DOHH2 (cell line): ENCODE results near the gene TTC39A.
"Not testable (repeated sequence)": the region's sequence is repeated elsewhere in the genome, so short reads cannot be mapped to it uniquely, and the experiment has no call there.

Experiments used
- H3F3A ChIP-seq: fragments of 200-600 bp; sonication (generic), shearing (Covaris generic); 2 replicates; pipeline ENCODE4 v1.6.0; 2016; ENCODE audit warnings: antibody characterized with exemption, mild to moderate bottlenecking; ENCODE audit not compliant: control insufficient read depth, insufficient read depth
- H3K27ac ChIP-seq: fragments of 200-600 bp; sonication (generic); 2 replicates; pipeline ENCODE4 v1.5.1; 2014; ENCODE audit warnings: low read depth, mild to moderate bottlenecking, low read length, moderate library complexity
- H3K27me3 ChIP-seq: fragments of 200-600 bp; sonication (generic); 2 replicates; pipeline ENCODE4 v1.6.1; 2014; ENCODE audit warnings: mild to moderate bottlenecking, low read length, mixed read lengths; ENCODE audit not compliant: control insufficient read depth
- H3K36me3 ChIP-seq: fragments of 200-600 bp; sonication (generic); 2 replicates; pipeline ENCODE4 v1.6.1; 2014; ENCODE audit warnings: mild to moderate bottlenecking, low read length, moderate library complexity, mixed read lengths; ENCODE audit not compliant: control insufficient read depth
- H3K4me1 ChIP-seq: fragments of 200-600 bp; sonication (generic); 2 replicates; pipeline ENCODE4 v1.6.1; 2014; ENCODE audit warnings: mild to moderate bottlenecking, low read length, mixed read lengths; ENCODE audit not compliant: control insufficient read depth
- H3K4me2 ChIP-seq: fragments of 200-600 bp; sonication (generic); 2 replicates; pipeline ENCODE4 v1.6.0; 2014; ENCODE audit warnings: mild to moderate bottlenecking, low read length, moderate library complexity
- H3K4me3 ChIP-seq: fragments of 200-600 bp; sonication (generic); 2 replicates; pipeline ENCODE4 v1.5.1; 2014; ENCODE audit warnings: mild to moderate bottlenecking, low read length, mixed read lengths
- H3K79me2 ChIP-seq: fragments of 200-600 bp; sonication (generic); 2 replicates; pipeline ENCODE4 v1.6.1; 2014; ENCODE audit warnings: mild to moderate bottlenecking, low read length, mixed read lengths; ENCODE audit not compliant: control insufficient read depth
- H3K9me2 ChIP-seq: fragments of 200-600 bp; sonication (generic); replicated peaks from 2 replicates; pipeline ENCODE4 v1.6.1; 2014; ENCODE audit warnings: mild to moderate bottlenecking, low read length, mixed read lengths; ENCODE audit not compliant: control insufficient read depth
- H3K9me3 ChIP-seq: fragments of 200-600 bp; sonication (generic); 2 replicates; pipeline ENCODE4 v1.6.1; 2014; ENCODE audit warnings: antibody characterized with exemption, low read length, mixed read lengths; ENCODE audit not compliant: control insufficient read depth, insufficient read depth
- H4K20me1 ChIP-seq: fragments of 200-600 bp; sonication (generic); 2 replicates; pipeline ENCODE4 v1.6.0; 2014; ENCODE audit warnings: low read depth, mild to moderate bottlenecking, antibody characterized with exemption, low read length, moderate library complexity; ENCODE audit not compliant: control insufficient read depth, insufficient read depth
- CTCF ChIP-seq: fragments of 200-600 bp; sonication (generic); IDR thresholded peaks from one replicate; pipeline ENCODE4 v1.5.1; 2014; ENCODE audit warnings: antibody characterized with exemption, mild to moderate bottlenecking, low read depth, low read length; ENCODE audit not compliant: poor library complexity, severe bottlenecking
- EZH2phosphoT487 ChIP-seq: fragments of 200-600 bp; sonication (generic); IDR thresholded peaks from 2 replicates; pipeline ENCODE4 v1.6.1; 2017; ENCODE audit warnings: borderline replicate concordance, mild to moderate bottlenecking, antibody characterized with exemption, low read length, moderate library complexity, mixed read lengths

The TTC39A gene

GRCh38 chr1:51252366-51252765, 78.0 kb downstream of the TTC39A start:
- TF ChIP-seq EZH2phosphoT487 (no peak), CTCF (no peak)
- Histone ChIP-seq H3K9me2 (no peaks in the 10 kb centered on the region), H3K79me2 (no peaks in the 10 kb centered on the region), H3K9me3 (no peaks in the 10 kb centered on the region), H3K4me3 (no peak overlapping the region), H3K27ac (no peak overlapping the region), H3K4me2 (no peak overlapping the region), H3K27me3 (no peaks in the 10 kb centered on the region), H3F3A (no peaks in the 10 kb centered on the region), H3K4me1 (no peaks in the 10 kb centered on the region), H3K36me3 (no peaks in the 10 kb centered on the region), H4K20me1 (no peaks in the 10 kb centered on the region)

- not testable (repeated sequence) for H4K20me1 ChIP-seq, H3K9me3 ChIP-seq, H3K9me2 ChIP-seq, H3K4me3 ChIP-seq, H3K27ac ChIP-seq, H3K27me3 ChIP-seq, H3K4me2 ChIP-seq, H3F3A ChIP-seq, H3K79me2 ChIP-seq, H3K36me3 ChIP-seq, H3K4me1 ChIP-seq
Observed at GRCh38 chr1:51251165-51251564, 79.2 kb downstream of the TTC39A start.

GRCh38 chr1:51250729-51251128, 79.6 kb downstream of the TTC39A start:
- H3F3A ChIP-seq, H4K20me1 ChIP-seq, H3K4me2 ChIP-seq, H3K4me3 ChIP-seq, H3K27ac ChIP-seq, H3K36me3 ChIP-seq, H3K4me1 ChIP-seq, H3K27me3 ChIP-seq, H3K79me2 ChIP-seq, H3K9me2 ChIP-seq, H3K9me3 ChIP-seq: not testable (repeated sequence)

- Histone ChIP-seq H3K27me3 (no peaks in the 10 kb centered on the region), H3K9me2 (no peaks in the 10 kb centered on the region), H3K36me3 (no peaks in the 10 kb centered on the region), H3F3A (no peaks in the 10 kb centered on the region), H4K20me1 (no peaks in the 10 kb centered on the region), H3K4me1 (no peaks in the 10 kb centered on the region), H3K9me3 (no peaks in the 10 kb centered on the region), H3K4me2 (no peak overlapping the region), H3K79me2 (no peaks in the 10 kb centered on the region), H3K27ac (no peak overlapping the region), H3K4me3 (no peak overlapping the region)
- TF ChIP-seq CTCF: no peak
- TF ChIP-seq EZH2phosphoT487: no peak
Observed at GRCh38 chr1:51249445-51249844, 80.9 kb downstream of the TTC39A start.
